NCI-H187 treated with DMSO at 0.1 percent for 48 hours (cell line): Measurements from ENCODE around the gene ASIC3.

Experiments
- DNase-seq: peaks from one replicate; lab custom pipeline; 2025; lab: John Stamatoyannopoulos, UW

Gene ASIC3

GRCh38 chr7:151085691-151086620 lies 37.6 kb downstream of the ASIC3 start, which contains the start of gene AGAP3:
Gene AGAP3 (plus strand): TSS chr7:151086475. CDS start chr7:151086742, 267 bp downstream.
- peak; percentile 19 for DNase-seq

GRCh38 chr7:151086802-151087244 lies 38.5 kb downstream of the ASIC3 start:
- no peak for DNase-seq

DNA sequence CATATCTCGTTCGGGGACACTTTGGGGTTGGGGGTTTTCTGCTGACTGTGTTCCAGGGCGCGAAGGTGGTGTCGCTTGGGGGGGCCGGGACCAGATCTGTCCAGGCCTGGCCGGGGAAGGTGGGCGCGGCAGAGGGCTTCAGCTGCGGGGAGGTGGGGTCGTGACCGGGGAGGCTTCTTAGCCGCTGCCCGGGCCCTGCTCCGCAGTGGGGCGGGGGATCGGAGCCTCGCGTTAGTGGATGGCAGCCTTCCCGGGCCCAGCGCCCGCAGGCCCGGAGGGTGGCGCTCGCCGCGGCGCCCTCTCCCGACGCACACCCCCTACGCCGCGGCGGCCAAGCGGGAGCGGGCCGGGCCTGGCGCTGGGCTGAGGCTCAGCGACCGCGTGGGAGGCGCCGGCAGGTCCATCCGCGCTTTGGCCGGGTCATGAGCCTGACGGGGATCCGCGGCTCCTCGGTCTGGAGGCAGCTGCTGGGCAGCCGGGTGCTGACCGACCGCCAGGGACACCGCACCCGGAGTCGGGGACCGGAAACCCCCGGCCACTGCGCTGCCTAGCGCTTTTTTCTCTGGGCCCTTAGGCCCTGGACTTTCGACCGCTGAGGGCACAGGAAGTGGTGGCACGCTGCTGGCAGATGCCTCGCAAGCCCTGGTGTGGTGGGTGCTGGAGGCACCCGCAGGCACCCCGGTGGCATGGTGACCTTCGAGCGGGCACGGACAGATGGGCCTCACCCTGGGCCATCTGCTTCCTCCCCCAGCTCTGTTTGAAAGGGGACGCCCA lies 39.1 kb downstream of the ASIC3 start:
- DNase-seq: no peak

DNA sequence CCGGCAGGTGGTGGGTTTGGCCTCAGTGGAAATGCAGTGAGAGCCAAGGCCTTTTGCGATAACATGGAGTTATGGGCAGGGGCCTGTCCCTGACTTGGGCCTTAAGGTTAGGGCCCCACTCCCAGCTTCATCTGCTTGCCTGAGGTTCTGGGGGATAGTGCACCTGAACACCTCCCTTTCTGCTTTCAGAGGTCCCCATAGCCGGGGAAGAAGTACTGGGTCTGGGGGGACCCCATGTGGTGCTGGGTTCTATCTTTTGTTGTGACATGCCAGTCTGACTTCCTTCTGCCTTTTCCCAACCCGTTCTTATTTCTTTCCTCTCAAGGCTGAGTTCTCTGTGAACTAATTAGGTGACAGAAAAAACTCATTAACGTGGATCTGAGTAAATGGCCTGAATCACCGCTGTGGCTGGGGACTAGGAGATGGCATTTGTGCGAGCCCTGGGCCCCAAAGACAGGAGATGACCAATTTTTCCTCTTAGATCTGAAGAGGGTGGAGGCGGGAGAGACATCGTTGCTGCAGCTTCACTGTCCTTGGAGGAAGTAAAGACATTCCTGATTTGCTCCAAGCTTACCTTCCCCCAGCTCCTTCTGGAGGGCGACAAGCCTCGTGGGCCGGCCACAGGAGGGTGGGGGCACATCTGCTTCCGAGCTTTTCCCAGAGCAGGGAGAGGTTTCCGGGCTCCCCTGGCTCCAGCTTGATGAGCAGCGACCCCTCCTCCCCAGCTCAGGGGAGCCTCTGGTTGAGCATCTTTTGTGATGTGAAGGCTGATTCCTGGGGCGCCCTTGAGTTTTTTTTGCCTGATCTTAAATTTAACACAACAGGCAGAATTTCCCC lies 39.9 kb downstream of the ASIC3 start:
- DNase-seq: no peak

GRCh38 chr7:151088856-151089699 lies 40.7 kb downstream of the ASIC3 start:
- DNase-seq: no peak

DNA sequence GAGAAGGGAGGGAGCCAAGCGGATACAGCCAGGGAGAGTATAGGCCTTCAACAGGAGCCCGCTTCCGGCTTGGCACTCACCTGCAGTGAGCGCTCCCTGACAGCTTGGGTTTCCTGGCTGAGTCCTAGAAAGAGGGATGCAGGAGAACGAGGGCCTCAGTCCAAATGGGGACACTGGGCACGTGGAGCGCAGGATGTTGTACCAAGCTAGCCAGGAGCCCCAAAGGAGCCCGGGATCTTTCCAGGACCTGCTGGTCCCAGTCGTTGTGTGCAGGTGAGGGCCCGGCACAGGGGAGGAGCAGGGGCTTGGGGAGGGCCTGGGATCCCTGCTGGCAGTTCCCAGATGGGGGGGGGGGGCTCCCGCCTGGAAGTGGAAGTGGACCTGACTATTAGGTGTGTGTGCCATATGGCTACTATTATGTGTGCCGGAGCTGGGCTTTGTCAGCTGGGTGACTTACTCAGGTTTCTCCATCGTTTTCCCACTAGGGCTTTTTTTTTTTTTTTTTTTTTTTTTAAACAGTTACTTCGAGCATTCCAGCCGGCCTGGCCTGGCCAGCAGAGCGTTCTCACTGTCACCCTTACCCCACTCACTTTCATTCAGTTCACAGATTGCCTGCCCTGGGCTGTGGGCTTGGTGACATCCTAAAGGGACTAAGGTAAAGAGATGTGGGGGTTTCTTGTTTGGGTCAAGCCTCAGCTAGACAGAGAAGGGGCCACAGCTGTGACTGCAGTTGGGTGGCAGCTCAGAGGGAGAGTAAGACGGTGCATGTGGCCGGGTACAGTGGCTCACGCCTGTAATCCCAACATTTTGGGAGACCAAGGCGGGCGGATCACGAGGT lies 41.8 kb downstream of the ASIC3 start:
- DNase-seq: no peak

GRCh38 chr7:151091003-151091402 lies 42.7 kb downstream of the ASIC3 start:
- no peak for DNase-seq

- DNase-seq: no peak
Observed at GRCh38 chr7:151091431-151091830, 43.1 kb downstream of the ASIC3 start.

DNA sequence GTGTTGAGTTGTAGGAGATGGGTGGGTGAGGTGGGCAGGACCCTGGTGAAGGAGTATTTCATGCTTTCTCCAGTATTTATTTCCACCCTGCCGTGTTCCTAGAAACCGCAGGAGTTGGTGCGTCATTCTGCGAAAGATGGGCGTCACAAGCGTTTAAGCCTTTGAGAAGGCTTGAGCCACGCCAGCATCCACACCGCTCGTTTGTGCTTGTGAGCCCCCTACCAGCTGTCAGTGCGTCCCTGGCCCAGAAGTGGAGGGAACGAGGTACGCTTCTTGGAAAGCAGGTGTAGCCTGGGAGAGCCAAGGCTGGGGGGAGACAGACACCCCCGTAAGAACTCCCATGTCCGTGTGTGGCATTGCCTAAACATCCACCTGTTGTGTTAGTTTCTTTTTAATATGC lies 43.7 kb downstream of the ASIC3 start:
- no peak for DNase-seq

GRCh38 chr7:151093748-151094147 lies 45.4 kb downstream of the ASIC3 start:
- no peak for DNase-seq

DNA sequence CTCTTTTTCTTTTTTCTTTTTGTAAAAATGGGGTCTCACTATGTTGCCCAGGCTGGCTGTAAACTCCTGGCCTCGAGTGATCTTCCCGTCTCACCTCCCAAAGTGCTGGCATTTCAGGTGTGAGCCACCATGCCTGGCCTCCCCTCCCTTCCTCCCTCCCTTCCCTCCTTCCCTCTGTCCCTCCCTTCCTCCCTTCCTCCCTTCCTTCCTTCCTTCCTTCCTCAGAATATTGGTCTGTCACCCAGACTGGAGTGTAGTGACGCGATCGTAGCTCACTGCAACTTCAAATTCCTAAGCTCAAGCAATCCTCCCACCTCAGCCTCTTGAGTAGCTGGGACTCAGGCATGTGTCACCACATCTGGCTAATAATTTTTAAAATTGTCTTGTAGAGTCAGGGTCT lies 46.3 kb downstream of the ASIC3 start:
- DNase-seq: no peak

DNA sequence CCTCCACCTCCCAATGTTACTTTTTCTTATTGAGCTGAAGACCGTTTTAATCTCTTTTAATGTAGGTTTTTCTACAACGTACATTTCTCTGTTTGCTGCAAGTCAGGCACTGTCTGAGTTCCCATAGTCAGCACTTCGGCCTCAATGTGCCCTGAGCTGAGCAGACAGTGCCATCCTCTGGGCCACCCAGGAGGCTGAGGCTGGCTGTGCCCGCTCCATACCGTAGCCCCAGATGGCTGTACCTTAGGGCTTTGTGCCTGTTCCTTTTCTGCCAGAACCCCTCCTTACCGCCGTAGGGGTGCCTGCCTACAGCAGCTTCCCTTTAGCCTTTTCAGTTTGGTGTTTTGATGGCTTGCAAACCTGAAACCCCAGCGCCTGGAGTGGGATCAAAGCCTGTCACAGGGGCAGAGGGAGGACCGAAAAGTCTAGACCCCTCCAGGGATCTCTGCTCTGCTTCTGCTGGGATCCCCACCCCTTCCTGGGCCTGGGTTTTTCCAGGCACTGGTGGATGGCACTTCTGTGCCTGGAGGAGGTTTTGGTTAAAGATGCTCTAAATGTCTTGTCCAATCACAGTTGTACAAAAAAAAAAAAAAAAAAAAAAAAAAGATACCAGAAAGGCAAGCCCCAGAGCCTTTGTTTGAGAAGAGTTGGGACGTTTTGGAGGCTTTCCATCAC lies 46.9 kb downstream of the ASIC3 start:
- no peak for DNase-seq

DNA sequence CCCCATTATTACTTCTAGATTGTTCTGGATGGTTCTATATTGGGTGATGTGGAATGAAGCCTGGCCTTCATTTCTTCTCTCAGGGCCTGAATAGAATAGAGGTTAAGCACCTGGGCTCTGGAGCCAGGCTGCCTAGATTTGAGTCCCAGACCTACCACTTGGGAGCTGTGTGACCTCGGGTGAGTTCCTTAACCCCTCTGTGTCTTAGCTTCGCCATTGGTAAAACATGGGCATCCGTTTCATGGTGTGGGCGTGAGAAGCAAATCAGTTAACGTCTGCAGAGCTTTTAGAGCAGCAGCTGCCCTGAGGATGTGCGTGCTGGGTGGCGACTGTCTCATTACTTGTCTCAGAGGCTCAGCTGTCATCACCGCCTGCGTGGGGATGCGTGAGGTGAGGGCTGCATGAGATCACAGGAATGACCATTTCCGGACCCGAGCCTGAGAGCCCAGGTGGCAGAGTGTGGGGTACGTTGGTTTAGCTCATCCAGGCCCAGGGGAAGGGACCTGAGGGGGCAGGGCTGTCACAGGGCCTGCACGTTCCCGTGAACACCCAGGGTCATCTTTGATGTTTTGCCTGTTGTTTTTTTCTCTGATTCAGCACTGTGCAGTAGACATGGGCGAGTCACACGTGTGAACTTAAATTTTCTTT lies 47.6 kb downstream of the ASIC3 start:
- DNase-seq: no peak

GRCh38 chr7:151099486-151100211 lies 51.3 kb downstream of the ASIC3 start:
- DNase-seq: no peak

DNA sequence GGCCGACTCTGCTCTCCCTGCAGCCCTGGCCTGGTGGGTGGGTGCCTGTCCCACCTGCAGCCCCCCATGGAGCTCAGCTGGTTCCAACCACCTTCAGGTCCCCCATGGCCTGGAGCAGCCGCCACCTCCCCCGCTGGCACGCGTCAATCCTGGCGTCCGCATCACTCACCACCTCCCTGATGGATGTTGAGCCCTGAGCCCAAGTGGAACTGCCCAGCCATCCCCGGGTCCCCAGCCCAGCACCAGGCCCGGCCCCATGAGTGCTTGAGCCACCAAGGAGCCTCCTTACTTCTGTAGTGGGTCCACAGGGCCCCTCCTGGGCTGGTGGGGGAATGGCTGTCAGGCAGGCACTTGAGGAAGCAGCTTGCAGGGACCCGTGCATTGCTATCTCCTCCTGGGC lies 52.6 kb downstream of the ASIC3 start:
- DNase-seq: no peak

GRCh38 chr7:151101621-151102396 lies 53.5 kb downstream of the ASIC3 start:
- no peak for DNase-seq
